DOHH2 (cell line): ENCODE results near the gene SPOP.

Source experiments
- H3F3A ChIP-seq: fragments of 200-600 bp; sonication (generic), shearing (Covaris generic); 2 replicates; pipeline ENCODE4 v1.6.0; 2016; ENCODE audit warnings: antibody characterized with exemption, mild to moderate bottlenecking; ENCODE audit not compliant: control insufficient read depth, insufficient read depth
- H3K27ac ChIP-seq: fragments of 200-600 bp; sonication (generic); 2 replicates; pipeline ENCODE4 v1.5.1; 2014; ENCODE audit warnings: low read depth, mild to moderate bottlenecking, low read length, moderate library complexity
- H3K27me3 ChIP-seq: fragments of 200-600 bp; sonication (generic); 2 replicates; pipeline ENCODE4 v1.6.1; 2014; ENCODE audit warnings: mild to moderate bottlenecking, low read length, mixed read lengths; ENCODE audit not compliant: control insufficient read depth
- H3K36me3 ChIP-seq: fragments of 200-600 bp; sonication (generic); 2 replicates; pipeline ENCODE4 v1.6.1; 2014; ENCODE audit warnings: mild to moderate bottlenecking, low read length, moderate library complexity, mixed read lengths; ENCODE audit not compliant: control insufficient read depth
- H3K4me1 ChIP-seq: fragments of 200-600 bp; sonication (generic); 2 replicates; pipeline ENCODE4 v1.6.1; 2014; ENCODE audit warnings: mild to moderate bottlenecking, low read length, mixed read lengths; ENCODE audit not compliant: control insufficient read depth
- H3K4me2 ChIP-seq: fragments of 200-600 bp; sonication (generic); 2 replicates; pipeline ENCODE4 v1.6.0; 2014; ENCODE audit warnings: mild to moderate bottlenecking, low read length, moderate library complexity
- H3K4me3 ChIP-seq: fragments of 200-600 bp; sonication (generic); 2 replicates; pipeline ENCODE4 v1.5.1; 2014; ENCODE audit warnings: mild to moderate bottlenecking, low read length, mixed read lengths
- H3K79me2 ChIP-seq: fragments of 200-600 bp; sonication (generic); 2 replicates; pipeline ENCODE4 v1.6.1; 2014; ENCODE audit warnings: mild to moderate bottlenecking, low read length, mixed read lengths; ENCODE audit not compliant: control insufficient read depth
- H3K9me2 ChIP-seq: fragments of 200-600 bp; sonication (generic); replicated peaks from 2 replicates; pipeline ENCODE4 v1.6.1; 2014; ENCODE audit warnings: mild to moderate bottlenecking, low read length, mixed read lengths; ENCODE audit not compliant: control insufficient read depth
- H3K9me3 ChIP-seq: fragments of 200-600 bp; sonication (generic); 2 replicates; pipeline ENCODE4 v1.6.1; 2014; ENCODE audit warnings: antibody characterized with exemption, low read length, mixed read lengths; ENCODE audit not compliant: control insufficient read depth, insufficient read depth
- H4K20me1 ChIP-seq: fragments of 200-600 bp; sonication (generic); 2 replicates; pipeline ENCODE4 v1.6.0; 2014; ENCODE audit warnings: low read depth, mild to moderate bottlenecking, antibody characterized with exemption, low read length, moderate library complexity; ENCODE audit not compliant: control insufficient read depth, insufficient read depth
- CTCF ChIP-seq: fragments of 200-600 bp; sonication (generic); IDR thresholded peaks from one replicate; pipeline ENCODE4 v1.5.1; 2014; ENCODE audit warnings: antibody characterized with exemption, mild to moderate bottlenecking, low read depth, low read length; ENCODE audit not compliant: poor library complexity, severe bottlenecking
- EZH2phosphoT487 ChIP-seq: fragments of 200-600 bp; sonication (generic); IDR thresholded peaks from 2 replicates; pipeline ENCODE4 v1.6.1; 2017; ENCODE audit warnings: borderline replicate concordance, mild to moderate bottlenecking, antibody characterized with exemption, low read length, moderate library complexity, mixed read lengths

SPOP gene

GRCh38 chr17:49582789-49583188, 95.1 kb downstream of the SPOP start:
- Histone ChIP-seq H3K4me1 (no peaks in the 10 kb centered on the region), H3K4me3 (no peak overlapping the region), H3K9me2 (no peaks in the 10 kb centered on the region), H3K9me3 (no peaks in the 10 kb centered on the region), H3K36me3 (no peaks in the 10 kb centered on the region), H3K4me2 (no peak overlapping the region), H3K79me2 (no peaks in the 10 kb centered on the region), H3K27ac (no peak overlapping the region), H4K20me1 (no peaks in the 10 kb centered on the region), H3K27me3 (peaks cover 6% of the 10 kb centered on the region), H3F3A (no peaks in the 10 kb centered on the region)
- TF ChIP-seq EZH2phosphoT487 (no peak), CTCF (no peak)

GRCh38 chr17:49582055-49582722, 95.7 kb downstream of the SPOP start:
- no peak overlapping the region for H3K4me2 ChIP-seq
- no peaks in the 10 kb centered on the region for H3F3A ChIP-seq
- H3K79me2 ChIP-seq: no peaks in the 10 kb centered on the region
- H3K27me3 ChIP-seq: peaks cover 12% of the 10 kb centered on the region
- TF ChIP-seq CTCF: no peak
- TF ChIP-seq EZH2phosphoT487: no peak
- no peaks in the 10 kb centered on the region for H3K4me1 ChIP-seq
- H3K36me3 ChIP-seq: no peaks in the 10 kb centered on the region
- no peak overlapping the region for H3K27ac ChIP-seq
- H4K20me1 ChIP-seq: no peaks in the 10 kb centered on the region
- H3K4me3 ChIP-seq: no peak overlapping the region
- no peaks in the 10 kb centered on the region for H3K9me3 ChIP-seq
- H3K9me2 ChIP-seq: no peaks in the 10 kb centered on the region

GRCh38 chr17:49581648-49581998, 96.3 kb downstream of the SPOP start:
- H3K9me2 ChIP-seq: no peaks in the 10 kb centered on the region
- H3K4me3 ChIP-seq: no peak overlapping the region

More at GRCh38 chr17:49581648-49581998, 96.3 kb downstream of the SPOP start:
- Histone ChIP-seq H3K27me3 (peaks cover 17% of the 10 kb centered on the region), H3K9me3 (no peaks in the 10 kb centered on the region), H3F3A (no peaks in the 10 kb centered on the region), H3K4me1 (no peaks in the 10 kb centered on the region), H3K79me2 (no peaks in the 10 kb centered on the region), H3K27ac (no peak overlapping the region), H3K4me2 (no peak overlapping the region), H3K36me3 (no peaks in the 10 kb centered on the region), H4K20me1 (no peaks in the 10 kb centered on the region)
- TF ChIP-seq EZH2phosphoT487 (no peak), CTCF (no peak)
